Epithelial cell of proximal tubule (primary cell): ENCODE results near the gene RAI1. TPM values are rescaled to one million over a fixed set of nuclear protein-coding genes. Genes with fewer than 3 reads are reported as not detected.

Source experiments
- DNase-seq: peaks from one replicate; pipeline ENCODE4 v3.0.0-alpha.2; 2011; ENCODE audit warnings: low read depth
- H3K4me3 ChIP-seq: 2 replicates; pipeline ENCODE4 v1.5.1; 2011; ENCODE audit warnings: low read depth, mild to moderate bottlenecking, low read length
- total RNA-seq: library from RNA; depleted of rRNA; stranded (reverse); fragments of >200 nt; gene quantifications from 2 replicates; pipeline ENCODE4 v1.2.3, GENCODE V29; 2015
- TF ChIP-seq, protein P1 (sequence below): conservative IDR thresholded peaks from 2 replicates; pipeline ENCODE4 v1.5.1; 2012; ENCODE audit warnings: low read depth, mild to moderate bottlenecking, low read length

Gene RAI1
- total RNA-seq, 1 donor from 2014 or later: 13.7 TPM

- TF ChIP-seq, protein P1, sequence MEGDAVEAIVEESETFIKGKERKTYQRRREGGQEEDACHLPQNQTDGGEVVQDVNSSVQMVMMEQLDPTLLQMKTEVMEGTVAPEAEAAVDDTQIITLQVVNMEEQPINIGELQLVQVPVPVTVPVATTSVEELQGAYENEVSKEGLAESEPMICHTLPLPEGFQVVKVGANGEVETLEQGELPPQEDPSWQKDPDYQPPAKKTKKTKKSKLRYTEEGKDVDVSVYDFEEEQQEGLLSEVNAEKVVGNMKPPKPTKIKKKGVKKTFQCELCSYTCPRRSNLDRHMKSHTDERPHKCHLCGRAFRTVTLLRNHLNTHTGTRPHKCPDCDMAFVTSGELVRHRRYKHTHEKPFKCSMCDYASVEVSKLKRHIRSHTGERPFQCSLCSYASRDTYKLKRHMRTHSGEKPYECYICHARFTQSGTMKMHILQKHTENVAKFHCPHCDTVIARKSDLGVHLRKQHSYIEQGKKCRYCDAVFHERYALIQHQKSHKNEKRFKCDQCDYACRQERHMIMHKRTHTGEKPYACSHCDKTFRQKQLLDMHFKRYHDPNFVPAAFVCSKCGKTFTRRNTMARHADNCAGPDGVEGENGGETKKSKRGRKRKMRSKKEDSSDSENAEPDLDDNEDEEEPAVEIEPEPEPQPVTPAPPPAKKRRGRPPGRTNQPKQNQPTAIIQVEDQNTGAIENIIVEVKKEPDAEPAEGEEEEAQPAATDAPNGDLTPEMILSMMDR: no peak
- no peak for DNase-seq
- no peak overlapping the region for H3K4me3 ChIP-seq
These were observed 89.4 kb downstream of the RAI1 start for GRCh38 chr17:17770632-17771044.

- DNase-seq: no peak
- TF ChIP-seq, protein P1: no peak
- H3K4me3 ChIP-seq: no peak overlapping the region
These were observed 90.4 kb downstream of the RAI1 start for GRCh38 chr17:17771498-17772201.

DNA sequence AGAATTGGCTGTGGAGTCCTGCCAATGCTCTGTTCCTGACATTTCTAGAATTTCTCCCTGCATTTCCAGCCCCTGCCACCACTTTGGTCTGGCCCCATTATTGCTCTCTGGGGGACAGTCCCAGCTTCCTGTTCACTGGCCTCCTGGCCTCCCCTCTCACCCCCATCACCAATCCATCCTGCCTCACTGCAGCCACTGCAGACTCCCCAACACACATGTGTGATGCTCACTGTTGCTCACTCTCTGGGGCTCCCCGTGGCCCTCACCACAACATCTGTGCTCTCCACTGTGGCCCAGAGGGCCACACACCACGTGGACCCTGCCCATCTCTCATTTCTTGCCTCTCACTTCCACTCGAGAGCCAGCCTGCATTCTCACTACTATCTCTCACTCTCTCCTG is 91.0 kb downstream of the RAI1 start:
- H3K4me3 ChIP-seq: no peak overlapping the region
- no peak for DNase-seq
- TF ChIP-seq, protein P1: no peak

DNA sequence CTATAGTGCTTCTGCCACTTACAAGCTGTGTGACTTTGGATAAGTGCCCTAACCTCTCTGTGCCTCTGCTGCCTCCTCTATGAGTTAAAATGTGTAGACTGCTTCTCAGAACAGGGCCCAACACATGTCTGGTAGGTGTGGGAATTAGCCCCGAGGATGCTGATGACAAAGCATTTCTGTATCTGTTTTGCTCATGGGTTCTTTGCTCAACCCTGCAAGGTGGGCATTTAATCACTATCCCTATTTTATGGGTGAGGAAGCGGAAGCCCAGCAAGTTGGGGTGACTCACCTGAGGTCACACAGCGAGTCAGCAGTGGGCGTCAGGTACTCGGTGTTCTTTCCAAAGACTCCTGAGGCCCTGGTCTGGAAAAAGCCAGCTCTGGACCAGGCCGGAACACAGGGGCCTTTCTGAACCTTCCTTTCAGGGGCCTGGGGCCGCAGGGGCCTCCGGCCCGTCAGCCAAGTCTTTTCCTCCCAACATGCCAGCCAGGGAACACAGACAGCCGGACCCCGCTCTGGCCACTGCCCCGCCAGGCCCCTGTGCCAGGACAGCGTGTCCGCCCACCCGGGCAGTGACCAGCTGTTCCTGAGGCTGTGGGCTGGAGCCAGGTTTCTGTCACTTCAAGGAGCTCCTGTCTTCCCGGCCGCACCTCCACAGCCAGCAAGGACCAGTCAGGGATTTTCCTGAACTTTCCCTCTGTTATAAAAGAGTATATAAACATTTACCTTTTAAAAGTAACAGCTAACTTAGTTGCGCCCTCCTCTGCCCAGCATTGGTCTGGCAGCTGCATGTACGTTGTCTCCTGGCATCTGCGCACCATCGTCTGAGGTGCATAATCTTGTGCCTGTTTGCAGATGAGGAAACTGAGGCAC is 93.0 kb downstream of the RAI1 start:
- H3K4me3 ChIP-seq: no peak overlapping the region
- DNase-seq: peak; percentile 31
- TF ChIP-seq, protein P1: peak; percentile 60

DNA sequence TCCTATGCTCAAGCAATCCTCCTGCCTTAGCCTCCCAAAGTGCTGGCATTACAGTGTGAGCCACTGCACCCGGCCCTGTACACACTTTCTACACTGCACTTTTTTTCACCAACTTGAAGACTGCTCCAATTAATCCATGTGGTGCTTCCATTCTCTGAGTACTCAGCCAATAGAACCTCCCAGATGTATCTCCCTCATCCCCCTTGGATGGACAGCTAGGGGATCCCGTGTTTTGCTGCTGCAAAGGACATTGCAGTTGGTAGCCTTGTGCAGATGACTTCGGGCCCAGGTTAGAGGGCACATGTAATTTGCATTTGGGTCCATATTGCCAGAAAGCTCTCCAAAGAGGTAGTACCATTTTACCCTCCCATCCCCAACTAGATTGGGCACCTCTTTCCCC is 95.6 kb downstream of the RAI1 start:
- no peak for DNase-seq
- no peak overlapping the region for H3K4me3 ChIP-seq
- TF ChIP-seq, protein P1: no peak

GRCh38 chr17:17778308-17779014 is 97.2 kb downstream of the RAI1 start:
- TF ChIP-seq, protein P1: no peak
- H3K4me3 ChIP-seq: no peak overlapping the region
- DNase-seq: no peak
